Testis (tissue), 5 donors: ENCODE data around the gene SMG6. TPM values are rescaled to one million over a fixed set of nuclear protein-coding genes. Genes with fewer than 3 reads are reported as not detected.

Source experiments
- DNase-seq: peaks from one replicate; pipeline ENCODE4 v3.0.0-alpha.2; 2019
- H3K27ac ChIP-seq, 2 donors: fragments of 200-600 bp; sonication (generic); one replicate each; pipeline ENCODE4 v1.5.1; 2019
- H3K27me3 ChIP-seq: fragments of 200-600 bp; sonication (generic); one replicate; pipeline ENCODE4 v1.5.1; 2019
- H3K36me3 ChIP-seq: fragments of 200-600 bp; sonication (generic); one replicate; pipeline ENCODE4 v1.5.1; 2017; ENCODE audit warnings: low read depth; ENCODE audit errors: missing control alignments
- H3K4me1 ChIP-seq: fragments of 200-600 bp; sonication (generic); one replicate; pipeline ENCODE4 v1.5.1; 2019
- H3K4me3 ChIP-seq, 2 donors: fragments of 200-600 bp; sonication (generic); one replicate each; pipeline ENCODE4 v1.5.1; 2017 to 2019
- H3K9me3 ChIP-seq: fragments of 200-600 bp; sonication (generic); one replicate; pipeline ENCODE4 v1.5.1; 2017
- POLR2A ChIP-seq: fragments of 450-650 bp; IDR thresholded peaks from one replicate; pipeline ENCODE4 v1.6.1; 2017; ENCODE audit warnings: antibody characterized with exemption, mild to moderate bottlenecking, moderate library complexity
- WGBS, 2 donors: methylation state at CpG; one replicate each; pipeline ENCODE4 v1.1.5; 2018; 5-methylcytosine and 5-hydroxymethylcytosine counted together
- intact Hi-C: fragments of 100-400 bp; cut with DNase I; formaldehyde crosslinking; loops from one replicate; pipeline ENCODE4 v1.15.1; 2023; ENCODE audit warnings: low total_unique reads
- long read RNA-seq, 2 donors: transcript quantifications; one replicate each; lab custom pipeline, GENCODE V29; 2026
- polyA plus RNA-seq: library from polyadenylated mRNA; stranded (reverse); fragments of 350-450 nt; fragmentation: Illumina TruSeq; extraction: RNeasy Lipid Tissue Mini Kit (QIAGEN cat#74804); gene quantifications from one replicate; pipeline ENCODE4 v1.2.3, GENCODE V29; 2014; ENCODE audit warnings: low read depth, low replicate concordance; ENCODE audit not compliant: insufficient read depth
- total RNA-seq, 2 donors: library from RNA; depleted of rRNA; stranded (reverse); fragments of >200 nt; gene quantifications; one replicate each; pipeline ENCODE4 v1.2.3, GENCODE V29; 2016
- TF ChIP-seq, protein P1 (sequence below), 3 experiments: fragments of 450-650 bp in 2 of 3; fragments of 200-600 bp in 1 of 3; sonication (generic) in 1 of 3; IDR thresholded peaks; one replicate each; pipeline ENCODE4 v1.5.1; 2016 to 2019; ENCODE audit warnings: antibody characterized with exemption in 3 of 3, mild to moderate bottlenecking in 2 of 3, moderate library complexity in 1 of 3

SMG6 gene
- 10 to 100 TPM; 80.6 to 86.5 TPM for total RNA-seq
- 68.7 TPM for polyA plus RNA-seq
- long read RNA-seq, donor 1, full-length matches to known transcripts, result 14 of 14 reads
- long read RNA-seq, donor 1, partial matches to known transcripts, result 0 of 14 reads
- long read RNA-seq, donor 1, other reads (novel, unspliced or antisense), result 0 of 14 reads
- long read RNA-seq, donor 2, transcript SMG6-215 (1 exons, 2,419 nt), result major isoform, 7 of 7 reads
- long read RNA-seq, donor 2, partial matches to known transcripts, result 0 of 7 reads
- long read RNA-seq, donor 2, other reads (novel, unspliced or antisense), result 0 of 7 reads

- 0% methylated on average over 14 to 93 of the region's 108 CpGs for WGBS, 2 donors
These were observed at the start of gene SMG6, which contains the start of gene SRR for GRCh38 chr17:2303204-2304188. TSS of gene SMG6 (minus strand) at chr17:2303785. CDS start at chr17:2303720, 65 bp downstream. TSS of gene SRR (plus strand) at chr17:2303950. CDS start at chr17:2315561, 11,611 bp downstream.

GRCh38 chr17:2351269-2351668 lies 47.7 kb upstream of the SMG6 start:
- H3K36me3 ChIP-seq, result no peaks in the 10 kb centered on the region
- no peaks in the 10 kb centered on the region for H3K9me3 ChIP-seq
- peaks cover 6% of the 10 kb centered on the region for H3K4me1 ChIP-seq
- no peaks in the 10 kb centered on the region for H3K27me3 ChIP-seq
- no peak overlapping the region for H3K27ac ChIP-seq
- no peak for DNase-seq
- TF ChIP-seq, protein P1, sequence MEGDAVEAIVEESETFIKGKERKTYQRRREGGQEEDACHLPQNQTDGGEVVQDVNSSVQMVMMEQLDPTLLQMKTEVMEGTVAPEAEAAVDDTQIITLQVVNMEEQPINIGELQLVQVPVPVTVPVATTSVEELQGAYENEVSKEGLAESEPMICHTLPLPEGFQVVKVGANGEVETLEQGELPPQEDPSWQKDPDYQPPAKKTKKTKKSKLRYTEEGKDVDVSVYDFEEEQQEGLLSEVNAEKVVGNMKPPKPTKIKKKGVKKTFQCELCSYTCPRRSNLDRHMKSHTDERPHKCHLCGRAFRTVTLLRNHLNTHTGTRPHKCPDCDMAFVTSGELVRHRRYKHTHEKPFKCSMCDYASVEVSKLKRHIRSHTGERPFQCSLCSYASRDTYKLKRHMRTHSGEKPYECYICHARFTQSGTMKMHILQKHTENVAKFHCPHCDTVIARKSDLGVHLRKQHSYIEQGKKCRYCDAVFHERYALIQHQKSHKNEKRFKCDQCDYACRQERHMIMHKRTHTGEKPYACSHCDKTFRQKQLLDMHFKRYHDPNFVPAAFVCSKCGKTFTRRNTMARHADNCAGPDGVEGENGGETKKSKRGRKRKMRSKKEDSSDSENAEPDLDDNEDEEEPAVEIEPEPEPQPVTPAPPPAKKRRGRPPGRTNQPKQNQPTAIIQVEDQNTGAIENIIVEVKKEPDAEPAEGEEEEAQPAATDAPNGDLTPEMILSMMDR (IDR thresholded peaks at IDR 0.05), result no peak
- no peak for TF ChIP-seq POLR2A
- H3K4me3 ChIP-seq, result no peak overlapping the region
- intact Hi-C loops, result loop anchor here (5.0 kb wide), 1 partner anchor 299 kb away; no protein-coding TSS in a partner anchor
- 96 to 97% methylated on average over 6 of the region's 6 CpGs for WGBS, 2 donors

More at GRCh38 chr17:2303204-2304188, at the start of gene SMG6, which contains the start of gene SRR:
- H3K27ac ChIP-seq, result peak within 1 kb of the TSS; percentile 91 to 93
- H3K36me3 ChIP-seq, result no peaks in the 10 kb centered on the region
- peaks cover 8% of the 10 kb centered on the region for H3K4me1 ChIP-seq
- TF ChIP-seq POLR2A, result no peak
- TF ChIP-seq, protein P1 (IDR thresholded peaks at IDR 0.05), result no peak
- DNase-seq, result peak; percentile 92
- H3K9me3 ChIP-seq, result no peaks in the 10 kb centered on the region
- H3K27me3 ChIP-seq, result no peaks in the 10 kb centered on the region
- peak within 1 kb of the TSS; percentile 90 to 95 for H3K4me3 ChIP-seq
- intact Hi-C loops, result no loop called here

- Histone ChIP-seq H3K36me3 (no peaks in the 10 kb centered on the region), H3K4me3 (no peak overlapping the region), H3K27ac (no peak overlapping the region), H3K9me3 (no peaks in the 10 kb centered on the region), H3K4me1 (peaks cover 6% of the 10 kb centered on the region), H3K27me3 (no peaks in the 10 kb centered on the region)
- intact Hi-C loops, result no loop called here
- no peak for DNase-seq
- 61 to 64% methylated on average over 11 of the region's 11 CpGs for WGBS, 2 donors
- no peak for TF ChIP-seq POLR2A
- TF ChIP-seq, protein P1 (IDR thresholded peaks at IDR 0.05), result no peak
These were observed 44.5 kb upstream of the SMG6 start for GRCh38 chr17:2347805-2348685.

GRCh38 chr17:2346475-2346874 lies 42.9 kb upstream of the SMG6 start:
- TF ChIP-seq POLR2A, result no peak
- TF ChIP-seq, protein P1 (IDR thresholded peaks at IDR 0.05), result no peak
- Histone ChIP-seq H3K27ac (no peak overlapping the region), H3K36me3 (no peaks in the 10 kb centered on the region), H3K27me3 (no peaks in the 10 kb centered on the region), H3K9me3 (no peaks in the 10 kb centered on the region), H3K4me3 (no peak overlapping the region), H3K4me1 (peaks cover 6% of the 10 kb centered on the region)
- WGBS, 2 donors, result 91 to 97% methylated on average over 7 to 8 of the region's 8 CpGs
- DNase-seq, result no peak
- intact Hi-C loops, result no loop called here
